ENCODE data around the gene MYBPC1.

Gene MYBPC1

GRCh38 chr12:101599311-101599710 lies 4.5 kb downstream of the MYBPC1 start:
- no peak for DNase-seq (ENCODE audit: low spot score)

DNA sequence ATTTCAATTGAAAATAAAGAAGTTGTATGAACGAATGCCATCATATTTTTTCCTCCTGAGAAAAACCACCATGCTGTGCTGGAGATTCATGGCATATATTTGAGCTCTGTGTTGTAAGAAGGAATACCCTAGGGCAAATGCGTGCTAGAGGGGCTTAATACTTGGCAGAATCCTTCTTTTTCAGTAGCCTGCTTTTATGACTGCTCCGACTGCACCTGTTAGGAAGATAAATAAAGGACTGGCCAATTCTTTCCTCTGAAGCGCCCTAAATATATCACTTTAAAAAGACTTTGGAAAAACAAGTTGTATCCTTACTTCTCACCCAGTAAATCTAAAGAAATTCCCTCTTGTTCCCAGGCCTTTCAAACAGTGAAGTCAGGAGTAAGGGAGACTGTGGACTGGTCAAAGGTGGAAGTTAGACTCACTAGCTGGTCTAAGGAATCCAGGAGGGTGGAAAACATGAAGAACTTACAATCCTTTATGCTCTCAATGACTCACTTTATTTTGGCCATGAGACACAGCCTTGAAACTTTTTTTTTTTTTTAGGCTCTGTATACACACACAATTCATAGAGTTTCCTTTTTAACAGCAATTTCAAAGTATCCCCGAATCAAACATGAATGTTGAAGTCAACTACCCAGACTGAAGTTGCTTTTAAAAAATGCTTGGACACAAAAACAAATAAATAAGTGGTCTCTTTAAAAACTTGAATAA lies 5.2 kb downstream of the MYBPC1 start:
- DNase-seq (ENCODE audit: low spot score): no peak

- DNase-seq (ENCODE audit: low spot score): no peak
These were observed 9.4 kb downstream of the MYBPC1 start for GRCh38 chr12:101604132-101604531.

DNA sequence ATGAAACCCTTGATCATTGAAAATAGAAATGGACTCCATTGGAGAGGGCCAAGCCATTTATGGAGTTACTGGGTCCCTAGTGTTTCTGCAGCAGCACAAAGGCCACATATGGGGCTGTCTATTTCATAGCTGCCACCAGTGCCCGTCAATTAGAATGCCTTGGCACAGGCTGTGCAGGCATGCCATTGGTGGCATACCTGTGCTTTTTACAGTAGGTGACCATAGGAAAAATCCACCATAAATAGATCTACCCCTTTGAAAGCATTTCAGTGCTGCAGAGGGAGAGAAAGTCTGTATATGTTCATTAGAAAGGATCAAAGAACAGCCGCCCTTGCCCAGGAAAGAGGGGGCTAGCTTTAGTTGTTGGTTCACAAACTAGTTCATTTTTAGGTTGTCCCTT lies 13.1 kb downstream of the MYBPC1 start:
- no peak for DNase-seq (ENCODE audit: low spot score)

GRCh38 chr12:101608301-101609133 lies 13.7 kb downstream of the MYBPC1 start:
- DNase-seq (ENCODE audit: low spot score): peak; percentile 49

GRCh38 chr12:101609198-101609597 lies 14.4 kb downstream of the MYBPC1 start:
- DNase-seq (ENCODE audit: low spot score): no peak

DNA sequence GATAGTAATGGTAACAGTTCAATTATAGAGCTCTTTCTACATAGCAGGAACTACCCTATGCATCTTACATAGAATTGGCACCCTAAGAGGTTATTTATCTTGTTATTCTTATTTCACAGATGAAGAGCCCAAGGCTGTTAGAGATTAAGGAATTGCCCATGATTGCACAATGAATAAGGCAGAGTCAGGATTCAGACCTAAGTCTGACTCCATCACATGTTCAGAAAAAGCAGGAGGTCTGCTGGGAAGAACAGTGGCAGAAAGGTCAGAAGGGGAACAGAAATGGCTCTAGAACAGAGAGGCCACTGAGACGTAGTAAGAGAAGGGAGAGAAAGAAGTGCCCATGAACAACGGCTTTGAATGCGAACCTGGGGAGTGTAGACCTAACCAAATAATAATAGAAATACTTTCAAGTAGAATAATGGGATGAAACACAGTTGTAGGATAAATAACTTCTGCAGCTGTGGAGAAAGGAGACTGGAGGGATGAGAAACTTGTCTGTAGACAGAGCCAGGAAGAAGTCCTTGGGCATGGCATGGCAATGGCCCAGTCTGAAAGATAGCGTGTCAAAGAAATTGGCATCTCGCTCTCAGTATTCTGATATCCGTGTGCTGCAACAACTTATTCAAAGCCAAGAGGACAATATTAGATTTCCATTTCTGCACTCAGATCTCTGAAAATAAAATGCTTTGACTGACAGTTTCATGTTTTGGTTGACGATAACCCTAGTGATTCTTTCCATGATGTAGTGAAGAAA lies 17.6 kb downstream of the MYBPC1 start:
- DNase-seq (ENCODE audit: low spot score): no peak

DNA sequence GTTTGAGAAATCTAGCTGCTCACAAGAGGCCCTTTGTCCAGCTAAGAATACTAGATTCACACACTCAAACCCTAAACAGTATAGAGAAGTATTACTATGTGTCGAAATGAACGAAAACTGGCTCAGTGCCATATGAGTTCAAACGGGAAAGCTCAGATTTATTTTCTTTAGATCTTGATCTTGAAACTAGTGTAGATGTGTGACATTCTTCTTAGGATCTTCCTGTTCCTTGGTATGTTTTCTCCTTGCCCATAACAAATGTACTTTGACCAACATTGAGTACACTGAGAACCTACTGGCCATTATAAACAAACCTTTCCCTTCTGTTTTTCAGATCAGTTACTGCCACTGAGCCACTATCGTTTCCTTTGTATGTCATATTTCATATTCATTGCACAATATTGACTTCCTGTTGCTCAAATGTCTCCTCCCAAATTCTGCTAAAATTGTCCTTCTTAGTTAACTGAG lies 21.3 kb downstream of the MYBPC1 start:
- no peak for DNase-seq (ENCODE audit: low spot score)

DNA sequence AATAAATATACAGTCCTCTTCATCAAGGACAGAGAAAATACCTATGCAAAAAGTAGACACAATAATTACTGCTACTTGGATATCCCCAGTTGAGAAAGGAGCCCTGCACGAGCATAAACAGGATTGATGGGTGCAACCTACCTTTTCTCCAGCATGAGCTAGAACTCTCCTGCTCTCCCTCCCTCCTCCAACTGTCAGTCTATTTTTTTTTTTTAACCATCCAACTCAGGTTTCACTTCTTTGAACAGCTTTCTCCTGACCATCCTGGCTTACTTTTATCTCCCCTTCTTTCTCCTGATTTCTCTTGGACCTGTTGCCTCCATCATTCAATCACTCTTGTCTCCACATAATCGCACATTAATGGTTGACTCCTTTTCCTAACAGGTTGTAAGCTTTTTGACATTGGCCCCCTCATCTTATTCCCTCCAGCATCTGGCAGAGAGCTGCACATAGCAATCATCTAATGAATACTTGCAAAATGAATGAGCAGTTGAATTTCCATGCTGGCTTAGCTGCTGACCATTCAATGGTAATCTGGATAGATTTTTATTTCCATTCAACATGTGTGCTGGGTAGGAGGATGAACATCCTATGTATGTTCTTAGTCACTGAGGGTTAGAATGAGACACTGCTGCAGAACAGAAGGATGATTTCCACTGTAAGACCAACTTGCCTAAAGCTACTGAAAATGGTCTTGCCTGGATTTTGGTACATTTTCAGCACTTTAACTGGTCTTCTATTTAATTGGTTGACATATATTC lies 24.4 kb downstream of the MYBPC1 start:
- DNase-seq (ENCODE audit: low spot score): no peak

- no peak for DNase-seq (ENCODE audit: low spot score)
These were observed 25.3 kb downstream of the MYBPC1 start for GRCh38 chr12:101619858-101620761.

DNA sequence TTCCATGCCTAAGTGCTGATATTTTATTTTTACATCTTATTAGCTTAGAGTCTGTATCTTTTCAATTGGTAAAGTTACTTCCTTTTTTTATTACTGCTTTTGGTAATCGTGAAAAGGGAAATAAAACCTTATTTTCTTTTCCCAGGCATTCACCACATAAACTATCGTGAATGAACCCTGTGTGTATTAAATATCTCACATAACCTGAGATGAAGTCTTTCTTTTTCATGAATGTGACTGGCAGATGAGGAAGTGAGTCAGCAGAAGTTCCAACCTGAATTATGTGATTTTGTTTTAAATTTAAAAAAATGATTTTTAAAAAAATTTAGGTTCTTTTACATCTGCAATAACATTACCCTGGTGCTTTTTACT lies 26.0 kb downstream of the MYBPC1 start:
- no peak for DNase-seq (ENCODE audit: low spot score)

GRCh38 chr12:101628676-101629075 lies 33.9 kb downstream of the MYBPC1 start:
- no peak for DNase-seq (ENCODE audit: low spot score)

DNA sequence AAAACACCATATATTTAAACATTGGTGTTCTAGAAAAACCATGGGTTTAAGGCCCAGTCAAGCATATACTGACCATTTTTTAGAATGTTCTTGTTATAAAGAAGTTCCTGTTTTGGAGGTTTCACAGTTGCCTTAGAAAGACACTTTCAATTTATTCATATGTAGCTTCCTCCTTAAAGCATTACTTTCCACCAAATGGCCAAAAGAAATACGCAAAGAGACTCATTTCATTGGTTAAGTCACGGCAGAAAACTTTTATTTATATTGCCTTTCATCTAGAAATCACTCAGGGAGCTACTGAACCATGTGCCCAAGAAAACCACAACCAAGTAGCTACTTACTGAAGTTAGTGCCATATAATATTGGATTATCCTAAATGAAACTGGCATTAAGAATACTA lies 40.0 kb downstream of the MYBPC1 start:
- DNase-seq (ENCODE audit: low spot score): no peak

DNA sequence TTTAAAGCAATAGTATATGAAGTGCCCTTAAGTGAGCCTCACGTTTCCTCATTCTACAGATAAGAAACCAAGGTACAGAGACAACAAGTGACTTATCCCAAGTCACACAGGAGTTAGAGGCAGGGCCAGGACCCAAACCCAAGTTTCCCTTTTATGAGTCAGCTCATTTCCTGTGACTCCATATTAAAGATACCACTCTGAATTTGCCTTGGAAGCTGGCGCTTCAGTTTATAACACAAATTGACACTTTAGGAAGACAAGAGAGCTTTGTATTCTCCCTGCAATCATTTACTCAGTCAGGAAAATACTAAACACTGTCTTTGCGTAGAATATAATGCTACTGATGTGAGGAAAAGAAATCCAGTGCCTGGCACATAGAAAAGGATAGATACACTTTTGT lies 43.2 kb downstream of the MYBPC1 start:
- no peak for DNase-seq (ENCODE audit: low spot score)

DNA sequence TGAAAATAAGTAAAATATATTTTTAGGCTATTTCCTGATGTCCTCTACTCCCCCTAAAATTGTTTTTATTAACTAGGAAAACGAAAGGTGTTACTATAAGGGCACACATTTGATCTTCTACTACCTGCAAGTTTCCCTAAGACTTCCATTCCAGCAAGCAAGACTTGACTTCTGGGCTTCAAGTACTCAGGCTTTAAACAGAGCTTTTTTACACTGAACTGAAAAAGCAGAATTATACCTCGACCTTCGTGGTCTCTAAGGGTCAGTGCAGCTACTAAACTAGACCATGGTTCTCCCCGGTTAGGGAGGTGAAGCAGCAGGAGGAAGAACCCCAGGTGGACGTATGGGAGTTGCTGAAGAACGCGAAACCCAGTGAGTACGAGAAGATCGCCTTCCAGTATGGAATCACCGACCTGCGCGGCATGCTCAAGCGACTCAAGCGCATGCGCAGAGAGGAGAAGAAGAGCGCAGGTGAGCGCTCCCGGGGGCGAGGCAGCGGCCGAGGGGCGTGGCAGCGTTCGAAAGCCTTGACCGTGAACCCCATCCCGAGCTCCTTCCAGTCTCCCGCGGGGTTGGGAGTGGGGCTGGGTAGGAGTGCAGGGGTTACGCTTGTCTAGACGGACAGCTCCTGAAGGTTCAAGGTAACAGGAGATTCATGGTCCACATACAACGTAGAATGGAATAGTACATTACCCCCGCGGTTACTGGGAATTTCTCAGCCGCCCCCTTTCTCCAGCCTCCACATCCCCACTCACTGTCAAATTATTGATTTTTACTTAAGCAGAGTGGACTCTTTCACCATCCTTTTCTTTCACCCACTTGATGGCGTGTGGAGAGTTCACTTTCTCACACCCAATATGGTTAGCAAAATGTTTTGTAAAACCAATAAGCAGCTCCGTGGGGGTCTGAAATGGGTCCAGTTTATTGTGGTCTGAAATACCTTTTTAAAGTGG lies 47.6 kb downstream of the MYBPC1 start:
- no peak for DNase-seq (ENCODE audit: low spot score)

DNA sequence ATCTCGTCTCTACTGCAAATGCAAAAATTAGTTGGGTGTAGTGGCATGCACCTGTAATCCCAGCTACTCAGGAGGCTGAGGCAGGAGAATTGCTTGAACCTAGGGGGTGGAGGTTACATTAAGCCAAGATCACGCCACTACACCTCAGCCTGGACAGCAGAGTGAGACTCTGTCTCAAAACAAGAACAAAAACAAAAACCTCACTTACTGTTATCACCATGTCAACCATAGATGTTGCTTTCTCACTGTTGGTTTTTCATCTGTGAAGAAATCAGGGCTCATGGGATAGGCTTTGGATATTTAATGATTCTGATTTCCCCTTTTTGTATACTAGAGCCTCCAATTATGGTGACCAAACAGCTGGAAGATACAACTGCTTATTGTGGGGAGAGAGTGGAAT lies 52.9 kb downstream of the MYBPC1 start:
- DNase-seq (ENCODE audit: low spot score): no peak

DNA sequence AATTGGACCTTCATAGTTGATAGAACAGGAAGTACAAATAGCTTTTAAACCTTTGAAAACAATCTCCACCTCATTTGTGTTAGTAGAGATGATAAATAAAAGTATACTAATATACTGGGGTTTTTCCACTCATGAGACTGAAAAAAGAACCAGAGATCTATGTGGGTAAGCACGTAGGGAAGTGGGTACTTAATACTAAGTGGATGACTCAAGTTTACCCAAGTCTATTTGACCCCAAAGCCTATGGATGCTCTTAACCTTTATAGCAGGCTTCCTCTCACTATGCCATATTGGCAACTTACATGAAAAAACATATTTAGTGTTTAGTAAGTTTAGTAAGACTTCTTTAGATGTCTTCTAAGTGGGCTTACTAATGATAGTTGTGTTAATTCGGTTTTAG lies 53.4 kb downstream of the MYBPC1 start:
- DNase-seq (ENCODE audit: low spot score): no peak

GRCh38 chr12:101650346-101651117 lies 55.8 kb downstream of the MYBPC1 start:
- no peak for DNase-seq (ENCODE audit: low spot score)

GRCh38 chr12:101653030-101653429 lies 58.3 kb downstream of the MYBPC1 start:
- no peak for DNase-seq (ENCODE audit: low spot score)

Data from HuH-7.5 (cell line).